Activated CD4-positive, alpha-beta T cell treated with anti-CD3 and anti-CD28 coated beads, Interleukin-10, Interleukin-2, amounts not matched to agents 100 ng/mL and 50 ng/mL, durations not matched to agents 16 hours and 8 hours (primary cell): ENCODE data around the gene LMO7.

Source experiments
- DNase-seq: peaks from one replicate; pipeline ENCODE4 v3.0.0-alpha.2; 2020

The LMO7 gene

DNA sequence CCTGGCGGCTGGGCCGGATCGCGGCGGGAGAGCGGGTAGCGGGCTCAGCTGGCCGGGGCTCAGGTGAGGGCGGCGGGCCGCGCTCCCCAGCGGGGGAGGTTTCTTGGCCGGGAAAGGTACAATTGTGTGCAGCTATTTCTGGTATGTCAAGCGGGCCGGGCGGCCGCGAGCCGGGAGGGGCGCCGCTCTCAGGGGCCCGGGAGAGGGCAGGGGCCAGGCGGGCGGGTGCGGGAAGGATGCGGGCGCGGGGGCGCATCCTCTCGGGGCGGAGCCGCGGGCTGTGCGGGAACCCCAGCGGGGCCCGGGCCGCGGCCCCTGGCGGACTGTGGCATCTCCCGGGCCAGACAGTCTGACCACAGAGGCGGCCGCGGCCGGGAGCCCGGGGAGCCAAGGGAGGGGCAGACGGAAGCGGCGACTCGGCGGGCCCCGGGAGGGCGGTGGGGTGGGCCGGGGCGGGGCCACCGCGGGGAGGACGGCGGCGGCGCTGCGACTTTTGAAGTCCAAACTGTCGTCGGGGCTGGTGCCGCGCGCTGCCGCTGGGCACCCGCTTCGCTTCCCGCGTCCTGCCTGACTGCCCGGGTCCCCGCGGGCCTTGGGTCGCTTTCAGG lies at the start of gene LMO7:
TSS of gene LMO7 (plus strand) at position 503 of the 608 bp plus-strand sequence. CDS start 328 bp downstream, outside the sequence.
- peak; percentile 28 for DNase-seq

DNA sequence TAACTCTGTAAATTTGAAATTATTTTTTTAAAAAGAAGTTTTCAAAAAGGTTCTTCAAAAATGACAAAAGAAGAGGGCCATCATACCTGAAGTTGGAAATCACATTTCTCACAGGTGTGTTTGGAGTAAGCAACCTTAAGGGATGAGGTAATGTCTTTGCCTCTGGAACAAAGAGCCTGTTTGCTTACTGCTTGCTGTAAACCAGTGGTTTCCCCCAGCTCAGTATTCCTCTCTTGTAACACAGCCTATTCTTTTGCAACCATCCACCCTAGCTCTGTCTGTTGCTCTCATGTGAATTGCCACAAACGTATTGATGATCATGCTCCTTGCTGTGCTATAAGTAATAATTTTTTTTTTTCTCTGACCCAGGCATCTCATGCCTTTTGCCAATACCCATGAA lies 48.5 kb upstream of the LMO7 start:
- DNase-seq, result no peak

DNA sequence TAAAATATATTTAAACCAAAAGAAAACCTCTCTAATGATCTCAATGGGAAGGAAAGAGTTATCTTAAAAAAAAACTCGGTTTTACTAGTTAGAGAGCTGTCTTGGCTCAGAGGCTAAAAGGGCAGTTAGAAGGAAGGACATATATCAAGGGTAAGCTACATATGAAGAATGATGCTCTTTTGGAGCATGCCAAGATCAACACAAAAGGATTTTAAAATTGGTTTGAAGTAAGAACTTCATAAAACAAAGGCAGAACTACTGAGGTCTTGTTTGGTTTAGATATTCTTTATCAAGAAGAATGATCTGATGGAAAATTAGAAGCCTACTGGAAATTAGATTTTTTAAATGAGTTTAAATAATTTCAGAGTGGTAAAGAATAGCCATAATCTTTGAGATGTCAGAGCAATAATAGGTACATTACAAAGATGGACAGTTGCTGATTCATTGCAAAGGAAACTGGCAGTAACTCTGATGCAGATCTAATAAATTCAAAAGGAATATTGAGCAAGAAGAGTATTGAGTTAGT lies 39.4 kb upstream of the LMO7 start:
- no peak for DNase-seq

DNA sequence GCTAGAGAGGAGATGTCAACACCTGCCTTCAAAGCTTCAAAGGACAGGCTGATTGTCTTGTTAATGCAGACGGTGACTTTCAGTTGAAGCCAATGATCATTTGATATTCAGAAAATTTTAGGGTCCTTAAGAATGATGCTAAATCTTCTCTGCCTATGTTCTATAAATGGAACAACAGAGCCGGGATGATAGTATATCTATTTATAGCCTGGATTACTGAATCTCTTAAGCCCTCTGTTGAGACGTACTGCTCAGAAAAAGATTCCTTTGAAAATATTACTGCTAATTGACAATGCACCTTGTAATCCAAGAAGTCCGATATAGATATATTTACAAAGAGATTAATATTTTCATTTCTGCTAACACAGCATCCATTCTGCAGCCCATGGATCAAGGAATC lies 35.8 kb upstream of the LMO7 start:
- no peak for DNase-seq

DNA sequence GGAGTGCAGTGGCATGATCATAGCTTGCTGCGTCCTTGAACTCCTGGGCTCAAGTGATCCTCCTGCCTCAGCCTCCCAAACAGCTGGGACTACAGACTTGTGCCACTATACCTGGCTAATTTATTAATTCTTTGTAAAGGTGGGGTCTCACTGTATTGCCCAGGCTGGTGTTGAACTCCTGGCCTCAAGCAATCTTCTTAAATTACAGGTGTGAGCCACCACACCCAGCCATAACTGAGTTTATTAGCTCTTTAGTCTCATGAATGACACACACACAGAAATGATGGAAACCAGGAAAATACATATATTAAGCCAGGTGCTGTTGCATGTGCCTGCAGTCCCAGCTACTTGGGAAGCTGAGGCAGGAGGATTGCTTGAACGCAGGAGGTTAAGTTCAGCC lies 33.1 kb upstream of the LMO7 start:
- DNase-seq, result no peak

DNA sequence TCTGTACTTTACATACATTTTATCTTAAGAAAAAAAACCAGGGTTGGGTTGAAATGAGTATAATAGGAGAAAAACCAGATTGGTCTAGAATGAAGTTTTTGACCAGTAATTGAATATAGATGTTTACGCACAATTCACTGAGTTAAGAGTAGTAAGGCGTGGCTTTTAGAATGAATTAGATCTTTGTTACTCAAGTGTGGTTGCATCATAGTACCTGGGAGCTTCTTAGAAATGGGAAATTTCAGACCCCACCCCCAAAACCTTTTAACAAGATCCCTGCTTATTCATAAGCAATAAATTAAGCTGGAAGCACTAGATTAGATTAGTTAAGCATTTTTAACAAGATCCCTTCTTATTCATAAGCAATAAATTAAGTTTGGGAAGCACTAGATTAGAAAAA lies 28.7 kb upstream of the LMO7 start:
- DNase-seq, result no peak

DNA sequence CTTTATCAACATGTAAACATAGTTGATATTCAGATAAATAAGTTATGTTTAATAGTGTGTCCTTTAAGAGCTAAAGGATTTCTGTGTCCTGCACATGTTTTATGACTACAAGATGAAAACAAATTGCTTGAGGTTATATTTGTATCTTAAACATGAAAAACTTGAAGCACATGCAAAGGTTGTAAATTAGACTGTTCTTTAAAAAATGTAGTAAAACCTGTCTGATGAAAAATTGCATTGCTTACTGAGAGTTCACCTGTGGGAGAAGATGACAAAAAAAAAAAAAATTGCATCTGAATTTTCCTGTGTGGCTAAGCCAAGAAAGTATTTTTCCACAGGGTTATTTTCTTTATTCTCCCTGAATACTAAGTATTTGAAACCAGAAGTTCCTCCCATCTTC lies 25.7 kb upstream of the LMO7 start:
- no peak for DNase-seq

DNA sequence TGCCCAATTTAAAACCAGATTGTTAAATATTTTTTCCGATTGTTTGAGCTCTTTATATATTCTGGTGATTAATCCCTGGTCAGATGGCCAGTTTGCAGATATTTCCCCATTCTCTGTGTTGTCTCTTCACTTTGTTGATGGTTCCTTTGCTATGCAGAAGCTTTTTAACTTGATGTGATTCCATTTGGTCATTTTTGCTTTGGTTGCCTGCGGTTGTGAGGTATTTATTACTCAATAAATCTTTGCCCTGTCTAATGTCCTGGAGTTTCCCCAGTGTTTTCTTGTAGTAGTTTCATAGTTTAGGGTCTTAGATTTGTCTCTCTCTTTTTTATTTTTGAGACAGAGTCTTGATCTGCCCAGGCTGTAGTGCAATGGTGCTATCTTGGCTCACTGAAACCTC lies 23.8 kb upstream of the LMO7 start:
- DNase-seq, result no peak

DNA sequence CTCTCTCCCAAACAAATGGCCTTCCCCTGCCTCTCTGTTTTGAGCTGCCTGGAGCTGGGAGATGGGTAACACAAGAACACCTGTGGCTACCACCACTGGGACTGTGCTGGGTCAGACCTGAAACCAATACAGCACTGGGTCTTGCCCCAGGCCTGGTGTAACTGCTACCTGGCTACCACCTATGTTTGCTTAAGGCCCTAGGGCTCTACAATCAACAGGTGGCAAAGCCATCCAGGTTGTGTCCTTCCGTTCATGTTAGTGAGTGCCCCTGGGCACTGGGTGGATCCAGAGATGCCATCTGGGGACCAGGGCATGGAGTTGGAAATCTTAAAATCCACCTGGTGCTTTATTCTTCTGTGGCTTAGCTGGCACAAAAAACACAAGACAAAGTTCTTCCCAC lies 18.9 kb upstream of the LMO7 start:
- DNase-seq, result no peak

DNA sequence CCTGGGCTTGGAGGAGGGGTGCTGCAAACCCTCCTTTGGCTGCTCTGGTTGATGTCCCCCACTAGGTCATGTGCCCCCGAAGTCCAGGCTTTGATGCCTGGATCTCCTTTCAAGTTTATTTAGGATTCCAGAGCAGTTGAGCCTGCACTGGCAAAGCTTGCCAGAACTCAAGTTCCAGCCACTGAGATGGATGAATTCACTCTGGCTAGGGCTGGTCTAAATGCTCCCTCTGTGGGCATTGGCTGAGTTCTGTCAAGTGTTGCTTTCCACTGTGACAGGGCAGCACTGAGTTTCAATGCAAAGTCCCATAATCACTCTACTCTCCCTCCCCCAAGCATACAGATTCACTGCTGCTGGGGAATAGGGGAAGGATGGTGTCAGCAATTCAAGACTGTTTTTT lies 17.8 kb upstream of the LMO7 start:
- no peak for DNase-seq

DNA sequence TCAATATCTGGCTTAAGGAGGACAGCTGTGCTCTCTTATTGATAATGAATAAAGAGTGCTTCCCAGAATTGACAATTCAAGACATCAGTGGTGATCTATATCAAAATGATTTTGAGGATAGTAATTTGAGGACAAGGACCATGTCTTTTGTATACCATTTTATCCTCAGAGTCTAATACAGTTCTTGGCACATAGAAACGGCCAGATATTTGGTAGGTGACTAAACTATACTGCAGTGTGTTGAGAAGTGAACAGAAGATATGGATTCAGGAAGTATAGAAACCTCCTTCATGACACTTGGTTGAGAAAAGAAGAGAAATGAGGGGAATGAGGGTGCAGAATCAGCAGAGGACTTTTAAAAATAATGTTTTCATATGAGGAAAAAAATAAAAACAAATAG lies 16.1 kb upstream of the LMO7 start:
- DNase-seq, result no peak

DNA sequence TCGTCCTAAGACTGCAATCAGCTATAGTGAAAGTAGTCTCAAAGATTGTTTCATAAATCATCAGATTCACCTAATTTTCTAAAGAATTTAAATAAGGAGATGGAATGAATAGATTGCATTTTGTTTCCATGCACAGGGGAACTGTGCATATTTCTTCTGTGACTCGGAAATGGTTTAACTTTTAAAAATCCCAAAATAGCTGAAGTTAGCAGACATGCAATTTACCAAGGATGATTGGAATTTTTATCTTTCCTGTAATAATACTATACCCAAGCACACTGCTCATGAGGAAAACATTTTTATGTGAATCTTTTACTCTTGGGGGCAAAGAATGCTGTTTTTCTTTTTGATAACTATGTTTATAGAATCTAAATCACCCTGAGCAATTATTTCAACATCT lies 15.0 kb upstream of the LMO7 start:
- no peak for DNase-seq

DNA sequence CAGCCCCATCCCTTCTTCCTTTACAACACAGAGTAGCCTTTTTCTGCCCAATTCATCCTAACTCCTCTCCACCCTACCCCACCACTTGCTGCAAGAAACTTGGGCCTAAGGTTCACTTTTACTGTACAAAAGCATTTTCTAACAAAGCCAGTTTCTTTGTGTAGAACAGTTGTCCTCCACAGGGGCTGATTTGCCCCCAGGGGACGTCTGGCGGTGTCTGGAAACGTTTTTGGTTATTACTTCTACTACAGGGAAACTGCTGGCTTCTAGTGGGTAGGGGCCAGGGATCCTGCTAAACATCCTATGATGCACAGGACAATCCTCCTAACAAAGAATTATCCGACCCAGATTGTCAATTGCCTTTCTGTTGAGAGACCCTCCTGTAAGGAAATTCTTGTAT lies 7.3 kb upstream of the LMO7 start:
- no peak for DNase-seq

DNA sequence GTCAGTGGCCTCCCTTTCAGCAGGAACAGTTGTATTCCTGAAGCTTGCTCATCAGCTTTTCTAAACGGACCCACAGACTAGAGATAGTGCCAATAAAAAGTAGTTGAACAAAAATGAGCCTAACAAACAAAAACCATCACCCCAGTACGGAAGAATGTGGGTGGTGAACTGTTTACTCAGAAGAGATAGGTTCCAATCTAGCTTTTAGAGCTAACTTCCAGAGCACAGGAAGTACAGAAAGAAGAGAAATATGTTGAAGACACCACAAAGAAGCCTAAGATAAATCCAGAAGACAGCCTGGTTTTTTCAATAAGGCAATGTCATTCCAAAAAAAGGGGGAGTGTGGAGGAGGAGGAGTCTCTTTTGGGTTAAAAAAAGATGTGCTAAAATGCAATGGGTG lies 2.8 kb upstream of the LMO7 start:
- no peak for DNase-seq

DNA sequence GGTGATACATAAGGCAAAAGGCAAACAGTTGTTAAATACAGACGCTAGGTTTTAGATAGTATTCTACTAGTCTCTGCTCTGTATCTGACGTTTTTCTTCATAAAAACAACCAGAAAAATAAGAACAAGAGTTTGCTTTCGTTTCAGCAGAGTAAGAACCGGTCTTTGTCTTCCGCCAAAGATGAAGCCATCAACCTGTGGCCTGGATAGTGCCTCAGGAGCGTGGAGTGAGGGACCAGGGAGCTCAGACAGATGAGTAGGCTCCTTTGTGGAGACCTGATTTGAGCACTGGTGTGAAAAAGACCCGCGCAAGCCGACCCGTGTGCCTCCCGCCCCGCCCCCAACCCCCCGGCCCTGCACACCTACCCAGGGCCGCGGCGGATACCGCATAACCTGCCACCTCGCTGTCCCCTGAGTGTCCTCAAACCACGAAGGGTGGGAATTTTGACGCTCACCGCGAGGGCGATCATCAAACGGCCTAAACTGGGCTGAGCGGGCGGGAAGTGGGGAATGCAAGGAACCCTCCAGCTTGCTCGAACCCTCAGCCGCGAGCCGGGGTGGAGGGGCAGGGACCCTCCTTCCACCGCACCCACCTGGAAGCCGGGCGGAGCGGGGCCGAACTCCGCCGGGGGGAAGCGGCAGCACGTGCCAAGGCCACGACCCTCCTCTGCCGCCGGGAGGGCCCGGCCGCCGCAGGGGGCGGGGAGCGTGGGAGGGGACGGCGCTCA lies 866 bp upstream of the LMO7 start:
- no peak for DNase-seq

DNA sequence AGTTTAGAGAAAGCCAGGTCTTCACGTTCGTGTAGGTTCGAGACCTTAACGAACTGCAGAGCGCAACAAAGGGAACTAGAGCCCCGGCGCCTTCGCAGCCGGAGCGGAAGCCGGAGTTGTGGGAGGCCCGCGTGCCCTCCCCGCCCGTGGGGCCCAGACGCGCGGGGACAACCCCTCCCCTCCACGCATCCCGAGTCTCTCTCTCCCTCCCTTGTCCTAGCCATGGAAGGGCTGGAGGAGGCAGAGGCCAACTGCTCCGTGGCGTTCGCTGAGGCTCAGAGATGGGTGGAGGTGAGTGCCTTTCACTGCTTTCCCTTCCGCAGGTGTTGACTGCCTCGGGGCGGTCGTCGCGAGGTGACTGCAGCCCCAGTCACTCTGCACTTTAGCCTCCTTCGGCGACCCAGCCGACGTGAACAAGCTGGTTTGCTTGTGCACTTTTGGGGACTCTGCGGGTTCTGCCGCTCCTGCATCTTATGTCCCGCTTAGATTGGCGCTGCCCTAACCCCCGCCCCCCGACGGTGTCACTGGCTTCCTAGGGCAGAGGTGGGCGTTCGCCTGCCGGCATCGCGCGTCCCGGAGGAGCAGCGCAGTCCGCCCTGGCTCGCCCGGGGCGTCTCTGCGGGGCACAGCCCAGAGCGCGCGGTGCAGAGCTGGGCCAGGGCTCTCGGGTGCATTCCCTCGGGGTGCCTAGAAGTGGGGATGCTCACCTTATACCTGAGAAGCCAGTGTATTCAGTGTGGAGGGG lies 478 bp downstream of the LMO7 start:
- DNase-seq, result peak; percentile 22

DNA sequence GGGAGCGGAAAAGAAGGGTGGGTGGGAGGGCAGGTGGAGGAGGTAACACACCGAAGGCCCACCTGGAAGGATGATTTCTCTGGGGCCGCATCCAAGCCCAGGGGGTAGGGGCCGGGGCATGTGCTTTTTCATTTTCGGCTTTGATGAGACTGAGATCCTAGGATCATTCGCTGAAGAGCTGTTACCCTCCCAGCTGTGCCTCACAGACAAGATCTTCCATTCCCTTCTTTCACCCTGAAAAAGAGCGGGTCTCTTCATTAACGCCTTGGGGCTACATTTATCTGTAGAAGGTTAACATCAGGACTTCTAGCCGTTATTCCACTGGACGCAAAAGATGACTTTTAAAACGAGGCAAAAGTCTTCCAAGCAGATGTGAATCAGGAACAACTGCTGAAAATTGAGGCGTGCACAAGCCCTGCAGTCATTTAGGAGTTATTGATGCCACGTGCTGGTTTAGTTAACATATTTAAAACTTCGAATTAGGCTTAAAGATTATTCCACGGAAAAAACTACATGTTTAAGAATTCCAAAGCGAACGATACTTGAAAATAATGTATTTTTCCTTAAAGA lies 1.1 kb downstream of the LMO7 start:
- DNase-seq, result no peak

DNA sequence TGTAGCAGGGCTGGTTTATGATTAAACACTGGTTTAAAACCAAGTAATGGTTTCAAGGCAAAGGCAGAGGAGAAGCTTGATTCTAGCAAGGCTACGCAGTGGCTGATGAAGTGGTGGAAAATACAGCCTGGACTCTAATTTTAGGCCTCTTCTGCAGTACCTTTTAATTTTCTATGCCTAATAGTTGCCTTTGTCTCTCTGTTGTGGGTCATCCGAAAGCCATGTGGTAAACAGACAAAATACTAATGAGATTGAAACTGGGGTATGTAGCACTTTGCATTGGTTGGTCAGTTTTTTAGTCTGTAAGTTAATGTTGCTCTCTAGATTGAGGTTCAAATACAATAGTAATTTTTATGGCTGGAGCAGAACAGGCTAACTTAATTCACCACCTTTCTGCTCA lies 3.3 kb downstream of the LMO7 start:
- no peak for DNase-seq

DNA sequence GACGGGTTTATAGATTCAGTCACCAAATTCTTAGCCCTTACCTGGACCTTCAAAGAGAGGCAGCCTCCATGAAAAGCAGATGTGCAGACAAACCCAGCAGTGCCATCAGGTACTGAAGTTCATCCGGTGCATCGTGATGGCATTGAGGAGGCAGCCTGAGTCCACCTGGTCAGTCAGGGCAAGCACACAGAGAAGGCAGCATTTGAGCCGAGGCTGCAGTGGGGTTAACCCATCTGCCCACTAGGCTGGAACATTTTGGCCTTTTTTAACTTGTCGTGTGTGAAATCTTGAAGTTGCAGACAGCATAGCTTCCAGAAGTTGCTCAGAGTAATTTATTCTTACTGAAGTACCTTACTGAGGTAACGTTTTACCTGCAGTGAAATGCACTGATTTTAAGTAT lies 4.9 kb downstream of the LMO7 start:
- DNase-seq, result no peak

DNA sequence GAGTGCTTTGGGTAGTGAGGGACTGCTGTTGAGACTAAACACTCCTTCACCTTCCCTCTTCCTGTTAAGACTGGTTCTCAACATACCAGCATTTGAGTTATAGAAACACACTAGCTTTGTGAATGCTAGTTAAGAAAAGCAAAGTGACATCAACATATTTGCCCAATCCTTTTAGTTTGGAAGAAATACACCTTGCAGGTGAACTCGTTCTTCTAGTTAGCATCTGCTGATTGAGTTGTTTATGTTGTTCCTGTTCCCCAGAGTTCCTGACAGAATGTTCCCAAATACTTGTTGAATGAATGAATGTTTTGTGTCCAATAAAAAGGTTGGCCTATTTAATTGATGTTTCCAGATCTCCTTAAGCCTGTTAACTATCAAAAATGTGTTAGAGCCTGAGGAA lies 7.1 kb downstream of the LMO7 start:
- no peak for DNase-seq

DNA sequence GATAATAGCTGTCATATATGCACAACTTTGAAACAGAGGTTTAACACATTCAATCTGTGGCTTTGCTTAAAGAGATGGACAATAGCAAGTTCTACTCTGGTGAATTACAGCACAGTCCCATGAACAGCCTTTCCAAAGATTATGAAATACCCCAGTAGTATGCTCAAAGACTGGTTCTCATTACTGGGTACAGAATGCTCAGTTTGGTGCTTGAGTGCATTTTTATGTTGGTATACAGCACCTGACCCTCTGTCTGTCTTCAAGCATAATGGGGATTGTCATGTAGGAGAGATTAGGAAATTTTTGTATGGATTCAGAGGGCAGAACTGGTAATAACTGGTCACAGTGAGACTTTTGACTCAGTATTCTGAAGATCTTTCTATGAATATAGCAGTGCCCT lies 7.6 kb downstream of the LMO7 start:
- DNase-seq, result no peak

DNA sequence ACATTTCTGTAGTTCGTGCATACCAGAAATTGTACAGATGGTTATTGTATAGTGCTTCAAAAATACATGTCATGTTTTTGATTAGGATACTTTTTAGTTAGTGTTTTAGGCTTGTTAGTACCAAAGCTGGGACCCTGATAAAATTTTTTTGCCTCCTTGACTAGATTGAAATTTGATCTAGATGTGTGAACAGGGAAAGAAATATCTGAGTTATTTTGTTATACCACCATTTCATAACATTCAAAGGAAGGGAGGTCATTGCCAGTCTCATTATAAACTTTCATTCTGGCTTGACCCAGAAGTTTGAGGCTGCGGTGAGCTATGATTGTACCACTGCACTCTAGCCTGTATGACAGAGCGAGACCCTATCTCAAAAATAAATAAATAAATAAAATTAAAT lies 9.0 kb downstream of the LMO7 start:
- no peak for DNase-seq

DNA sequence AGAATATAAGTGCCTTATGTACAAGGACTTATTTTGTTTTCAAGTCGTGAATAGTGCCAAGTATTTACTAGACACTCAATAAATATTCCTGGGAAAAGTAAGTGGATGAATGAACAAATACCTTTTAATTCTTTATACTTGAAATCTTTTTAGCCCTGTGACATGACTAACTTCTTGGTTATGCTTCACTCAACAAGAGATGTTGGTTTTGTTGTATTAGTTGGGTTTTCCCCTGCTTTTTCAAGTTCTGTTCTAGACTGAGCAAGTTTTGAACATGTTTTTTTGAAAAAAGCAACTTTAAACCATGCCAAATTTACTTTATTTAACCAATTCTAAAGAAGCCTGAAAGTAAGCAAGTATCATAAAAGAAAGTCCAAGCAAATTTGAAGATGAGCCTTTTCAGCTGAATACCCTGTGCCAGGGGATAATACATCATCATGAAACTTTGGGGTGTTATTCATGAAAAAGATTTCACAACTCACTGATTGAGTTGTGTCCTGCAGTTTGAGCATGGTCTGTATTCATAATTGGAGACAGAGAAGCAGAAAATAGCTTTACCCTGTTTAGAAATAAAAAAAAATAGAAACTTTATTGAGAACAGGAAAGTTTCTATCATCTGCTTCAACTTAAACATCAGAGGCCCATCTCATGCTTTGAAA lies 11.1 kb downstream of the LMO7 start:
- peak; percentile 22 for DNase-seq
